ENCODE results near the gene MRPS27. TPM values are rescaled to one million over a fixed set of nuclear protein-coding genes. Genes with fewer than 3 reads are reported as not detected.

The MRPS27 gene
- polyA plus RNA-seq, 2 of the 4 experiments (the other 2 are of a cell fraction): 81.0 to 141 TPM

DNA sequence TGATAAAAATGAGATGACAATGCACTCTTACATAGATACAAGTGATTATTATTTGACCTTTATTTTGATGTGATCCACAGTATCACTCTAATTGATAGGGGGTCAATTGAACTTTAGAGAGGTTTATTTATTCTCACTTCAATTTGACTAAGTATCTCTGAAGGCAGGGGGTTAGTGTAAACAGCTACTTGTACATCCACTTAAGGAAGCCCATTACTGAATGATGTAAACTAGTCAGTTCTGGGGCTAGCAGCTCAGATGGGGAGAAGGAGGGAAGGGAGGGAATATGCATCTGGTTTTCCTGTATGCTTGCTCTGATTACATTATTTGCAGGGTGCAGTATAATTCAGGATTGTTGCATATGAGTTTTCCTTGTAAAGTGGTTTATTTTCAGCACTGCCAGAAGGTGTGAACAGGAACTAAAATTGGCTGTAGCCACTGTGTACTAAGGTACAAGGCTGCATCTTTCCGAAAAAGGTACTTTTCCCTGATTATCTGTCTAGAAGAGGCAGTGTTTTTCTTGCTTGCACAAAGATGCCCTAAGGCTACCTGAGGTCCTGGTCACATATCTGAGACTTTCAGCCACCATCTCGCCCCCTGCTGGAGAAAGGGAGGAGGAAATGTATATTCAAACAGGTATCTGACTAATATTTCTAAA, 51.2 kb downstream of the MRPS27 start:
- peak overlapping the region in 1 of 2 experiments; percentile 23; a peak in 1 of 6 replicates for H3K27ac ChIP-seq
- no peaks in the 10 kb centered on the region for H3K9me3 ChIP-seq
- ATAC-seq (peak in 1 of 2 experiments; percentile 75; a peak in 3 of 6 replicates), DNase-seq (ENCODE audit: low read depth in 1 of 2, low spot score in 1 of 2) (peak in 1 of 2 experiments; percentile 57), FAIRE-seq (no peak)
- H3K4me2 ChIP-seq: 0 out of 3 replicates have a peak overlapping the region, but pooled peaks have one; percentile 20
- WGBS (ENCODE audit: missing lambda C conversion rate): 31% methylated on average over 2 of the region's 2 CpGs
- H3K4me1 ChIP-seq: peaks cover 19% of the 10 kb centered on the region
- CTCF ChIA-PET: interaction anchor here (0.7 to 2.5 kb wide), 11 partner anchors 12 to 486 kb away, joined by 3 to 11 read pairs (median 4); no protein-coding TSS in a partner anchor
- H3K4me3 ChIP-seq: no peak overlapping the region
- TF ChIP-seq FOSB (CRISPR knock-in tag; IDR thresholded peaks at IDR 0.05): no peak
- no peak for TF ChIP-seq RARB (CRISPR knock-in tag; IDR thresholded peaks at IDR 0.05)
- TF ChIP-seq ESRRA (IDR thresholded peaks at IDR 0.05; ENCODE audit: borderline replicate concordance, low read length): no peak
- TF ChIP-seq RCOR1 (IDR thresholded peaks at IDR 0.05; ENCODE audit: low read depth, low read length): no peak
- TF ChIP-seq RNF2 (IDR thresholded peaks at IDR 0.05; ENCODE audit: borderline replicate concordance, low read depth): no peak
- no peak for TF ChIP-seq GATA3 (IDR thresholded peaks at IDR 0.05; ENCODE audit: borderline replicate concordance)
- TF ChIP-seq RAD21 (conservative IDR thresholded peaks at IDR 0.05 in 1 of 2, IDR thresholded peaks at IDR 0.05 in 1 of 2): peak; percentile 50 to 53; a peak in 3 of 5 replicates
- TF ChIP-seq, protein P1, sequence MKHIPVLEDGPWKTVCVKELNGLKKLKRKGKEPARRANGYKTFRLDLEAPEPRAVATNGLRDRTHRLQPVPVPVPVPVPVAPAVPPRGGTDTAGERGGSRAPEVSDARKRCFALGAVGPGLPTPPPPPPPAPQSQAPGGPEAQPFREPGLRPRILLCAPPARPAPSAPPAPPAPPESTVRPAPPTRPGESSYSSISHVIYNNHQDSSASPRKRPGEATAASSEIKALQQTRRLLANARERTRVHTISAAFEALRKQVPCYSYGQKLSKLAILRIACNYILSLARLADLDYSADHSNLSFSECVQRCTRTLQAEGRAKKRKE (CRISPR knock-in tag; IDR thresholded peaks at IDR 0.05; ENCODE audit: low read depth): no peak
- no peak for TF ChIP-seq CBX2 (IDR thresholded peaks at IDR 0.05; ENCODE audit: borderline replicate concordance, low read depth)
- TF ChIP-seq NR3C1 (IDR thresholded peaks at IDR 0.05): no peak
- TF ChIP-seq, protein P2, sequence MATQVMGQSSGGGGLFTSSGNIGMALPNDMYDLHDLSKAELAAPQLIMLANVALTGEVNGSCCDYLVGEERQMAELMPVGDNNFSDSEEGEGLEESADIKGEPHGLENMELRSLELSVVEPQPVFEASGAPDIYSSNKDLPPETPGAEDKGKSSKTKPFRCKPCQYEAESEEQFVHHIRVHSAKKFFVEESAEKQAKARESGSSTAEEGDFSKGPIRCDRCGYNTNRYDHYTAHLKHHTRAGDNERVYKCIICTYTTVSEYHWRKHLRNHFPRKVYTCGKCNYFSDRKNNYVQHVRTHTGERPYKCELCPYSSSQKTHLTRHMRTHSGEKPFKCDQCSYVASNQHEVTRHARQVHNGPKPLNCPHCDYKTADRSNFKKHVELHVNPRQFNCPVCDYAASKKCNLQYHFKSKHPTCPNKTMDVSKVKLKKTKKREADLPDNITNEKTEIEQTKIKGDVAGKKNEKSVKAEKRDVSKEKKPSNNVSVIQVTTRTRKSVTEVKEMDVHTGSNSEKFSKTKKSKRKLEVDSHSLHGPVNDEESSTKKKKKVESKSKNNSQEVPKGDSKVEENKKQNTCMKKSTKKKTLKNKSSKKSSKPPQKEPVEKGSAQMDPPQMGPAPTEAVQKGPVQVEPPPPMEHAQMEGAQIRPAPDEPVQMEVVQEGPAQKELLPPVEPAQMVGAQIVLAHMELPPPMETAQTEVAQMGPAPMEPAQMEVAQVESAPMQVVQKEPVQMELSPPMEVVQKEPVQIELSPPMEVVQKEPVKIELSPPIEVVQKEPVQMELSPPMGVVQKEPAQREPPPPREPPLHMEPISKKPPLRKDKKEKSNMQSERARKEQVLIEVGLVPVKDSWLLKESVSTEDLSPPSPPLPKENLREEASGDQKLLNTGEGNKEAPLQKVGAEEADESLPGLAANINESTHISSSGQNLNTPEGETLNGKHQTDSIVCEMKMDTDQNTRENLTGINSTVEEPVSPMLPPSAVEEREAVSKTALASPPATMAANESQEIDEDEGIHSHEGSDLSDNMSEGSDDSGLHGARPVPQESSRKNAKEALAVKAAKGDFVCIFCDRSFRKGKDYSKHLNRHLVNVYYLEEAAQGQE (IDR thresholded peaks at IDR 0.05): no peak
- TF ChIP-seq, protein P3, sequence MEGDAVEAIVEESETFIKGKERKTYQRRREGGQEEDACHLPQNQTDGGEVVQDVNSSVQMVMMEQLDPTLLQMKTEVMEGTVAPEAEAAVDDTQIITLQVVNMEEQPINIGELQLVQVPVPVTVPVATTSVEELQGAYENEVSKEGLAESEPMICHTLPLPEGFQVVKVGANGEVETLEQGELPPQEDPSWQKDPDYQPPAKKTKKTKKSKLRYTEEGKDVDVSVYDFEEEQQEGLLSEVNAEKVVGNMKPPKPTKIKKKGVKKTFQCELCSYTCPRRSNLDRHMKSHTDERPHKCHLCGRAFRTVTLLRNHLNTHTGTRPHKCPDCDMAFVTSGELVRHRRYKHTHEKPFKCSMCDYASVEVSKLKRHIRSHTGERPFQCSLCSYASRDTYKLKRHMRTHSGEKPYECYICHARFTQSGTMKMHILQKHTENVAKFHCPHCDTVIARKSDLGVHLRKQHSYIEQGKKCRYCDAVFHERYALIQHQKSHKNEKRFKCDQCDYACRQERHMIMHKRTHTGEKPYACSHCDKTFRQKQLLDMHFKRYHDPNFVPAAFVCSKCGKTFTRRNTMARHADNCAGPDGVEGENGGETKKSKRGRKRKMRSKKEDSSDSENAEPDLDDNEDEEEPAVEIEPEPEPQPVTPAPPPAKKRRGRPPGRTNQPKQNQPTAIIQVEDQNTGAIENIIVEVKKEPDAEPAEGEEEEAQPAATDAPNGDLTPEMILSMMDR (IDR thresholded peaks at IDR 0.05): peak; percentile 67
- no peak for TF ChIP-seq SREBF2 (IDR thresholded peaks at IDR 0.05)
- no peak for TF ChIP-seq MYC (IDR thresholded peaks at IDR 0.05; ENCODE audit: borderline replicate concordance, low read length)
- no peak for TF ChIP-seq NPAS2 (CRISPR knock-in tag; IDR thresholded peaks at IDR 0.05; ENCODE audit: borderline replicate concordance)
- TF ChIP-seq HEYL (CRISPR knock-in tag; IDR thresholded peaks at IDR 0.05): no peak
- TF ChIP-seq SMC3 (IDR thresholded peaks at IDR 0.05): peak; percentile 61
- no peak for TF ChIP-seq PHF8 (IDR thresholded peaks at IDR 0.05; ENCODE audit: borderline replicate concordance, low read depth)
- POLR2A ChIA-PET: no interaction called here

DNA sequence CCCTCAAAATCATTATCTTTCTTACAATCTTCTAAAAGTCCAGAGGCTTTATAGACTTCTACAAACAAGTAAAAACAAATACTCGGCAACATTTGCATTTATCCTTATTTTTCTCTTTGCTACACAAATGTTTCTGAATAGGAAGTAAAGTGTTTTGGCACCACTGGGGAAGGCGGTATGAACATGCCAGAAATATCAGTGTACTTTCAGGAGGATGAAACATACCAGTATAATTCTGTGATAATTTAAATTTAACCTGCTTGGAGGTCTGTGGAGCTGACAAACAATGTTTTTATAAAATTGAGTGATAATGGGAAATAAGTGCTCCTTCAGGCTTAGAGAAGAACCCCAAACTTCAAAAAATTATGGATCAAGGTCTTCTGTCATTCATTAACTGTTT, 51.8 kb downstream of the MRPS27 start:
- Histone ChIP-seq H3K4me2 (no peak overlapping the region), H3K4me1 (peaks cover 19% of the 10 kb centered on the region), H3K4me3 (no peak overlapping the region), H3K9me3 (no peaks in the 10 kb centered on the region), H3K27ac (no peak overlapping the region)
- TF ChIP-seq, protein P4, sequence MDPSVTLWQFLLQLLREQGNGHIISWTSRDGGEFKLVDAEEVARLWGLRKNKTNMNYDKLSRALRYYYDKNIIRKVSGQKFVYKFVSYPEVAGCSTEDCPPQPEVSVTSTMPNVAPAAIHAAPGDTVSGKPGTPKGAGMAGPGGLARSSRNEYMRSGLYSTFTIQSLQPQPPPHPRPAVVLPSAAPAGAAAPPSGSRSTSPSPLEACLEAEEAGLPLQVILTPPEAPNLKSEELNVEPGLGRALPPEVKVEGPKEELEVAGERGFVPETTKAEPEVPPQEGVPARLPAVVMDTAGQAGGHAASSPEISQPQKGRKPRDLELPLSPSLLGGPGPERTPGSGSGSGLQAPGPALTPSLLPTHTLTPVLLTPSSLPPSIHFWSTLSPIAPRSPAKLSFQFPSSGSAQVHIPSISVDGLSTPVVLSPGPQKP (IDR thresholded peaks at IDR 0.05; ENCODE audit: low read depth, low read length): no peak
- TF ChIP-seq, protein P2 (IDR thresholded peaks at IDR 0.05): no peak
- no peak for TF ChIP-seq HEYL (CRISPR knock-in tag; IDR thresholded peaks at IDR 0.05)
- TF ChIP-seq, protein P5, sequence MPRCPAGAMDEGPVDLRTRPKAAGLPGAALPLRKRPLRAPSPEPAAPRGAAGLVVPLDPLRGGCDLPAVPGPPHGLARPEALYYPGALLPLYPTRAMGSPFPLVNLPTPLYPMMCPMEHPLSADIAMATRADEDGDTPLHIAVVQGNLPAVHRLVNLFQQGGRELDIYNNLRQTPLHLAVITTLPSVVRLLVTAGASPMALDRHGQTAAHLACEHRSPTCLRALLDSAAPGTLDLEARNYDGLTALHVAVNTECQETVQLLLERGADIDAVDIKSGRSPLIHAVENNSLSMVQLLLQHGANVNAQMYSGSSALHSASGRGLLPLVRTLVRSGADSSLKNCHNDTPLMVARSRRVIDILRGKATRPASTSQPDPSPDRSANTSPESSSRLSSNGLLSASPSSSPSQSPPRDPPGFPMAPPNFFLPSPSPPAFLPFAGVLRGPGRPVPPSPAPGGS (IDR thresholded peaks at IDR 0.05): no peak
- TF ChIP-seq CBX8 (IDR thresholded peaks at IDR 0.05): no peak
- no peak for TF ChIP-seq EHF (CRISPR knock-in tag; IDR thresholded peaks at IDR 0.05)
- 89% methylated on average over 2 of the region's 2 CpGs for WGBS (ENCODE audit: missing lambda C conversion rate)
- ChIA-PET POLR2A (no interaction called here), CTCF (interaction anchor here (0.7 to 2.5 kb wide), 8 partner anchors 13 to 486 kb away, joined by 3 to 11 read pairs (median 4); no protein-coding TSS in a partner anchor)
- peak; percentile 56 for FAIRE-seq
- DNase-seq (ENCODE audit: low read depth in 1 of 2, low spot score in 1 of 2): no peak
- no peak for ATAC-seq
